ENCODE data around the gene ANGPT4.

Gene ANGPT4

DNA sequence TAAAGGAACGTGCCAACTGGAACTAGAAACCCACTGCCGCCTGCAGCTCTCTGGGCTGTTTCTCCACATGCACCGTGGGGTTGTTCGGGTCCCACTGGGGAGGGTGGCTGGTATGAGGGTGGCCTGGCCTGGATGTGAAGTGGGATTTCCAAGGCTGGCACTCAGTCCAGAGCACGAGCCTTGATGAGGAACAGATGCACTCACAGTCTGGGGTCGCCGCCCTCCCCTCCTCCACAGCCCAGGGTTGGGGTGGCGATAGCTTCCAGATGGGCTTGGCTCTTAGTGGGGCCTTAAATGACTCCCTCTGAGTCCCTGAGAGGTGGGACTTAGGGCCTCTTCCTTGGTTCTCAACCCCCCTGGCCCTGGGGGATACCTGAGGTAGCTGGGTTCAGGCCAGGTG, 30.7 kb upstream of the ANGPT4 start:
- TF ChIP-seq EZH2phosphoT487 (conservative IDR thresholded peaks at IDR 0.05; ENCODE audit: low read length), result no peak
- TF ChIP-seq, protein P1, sequence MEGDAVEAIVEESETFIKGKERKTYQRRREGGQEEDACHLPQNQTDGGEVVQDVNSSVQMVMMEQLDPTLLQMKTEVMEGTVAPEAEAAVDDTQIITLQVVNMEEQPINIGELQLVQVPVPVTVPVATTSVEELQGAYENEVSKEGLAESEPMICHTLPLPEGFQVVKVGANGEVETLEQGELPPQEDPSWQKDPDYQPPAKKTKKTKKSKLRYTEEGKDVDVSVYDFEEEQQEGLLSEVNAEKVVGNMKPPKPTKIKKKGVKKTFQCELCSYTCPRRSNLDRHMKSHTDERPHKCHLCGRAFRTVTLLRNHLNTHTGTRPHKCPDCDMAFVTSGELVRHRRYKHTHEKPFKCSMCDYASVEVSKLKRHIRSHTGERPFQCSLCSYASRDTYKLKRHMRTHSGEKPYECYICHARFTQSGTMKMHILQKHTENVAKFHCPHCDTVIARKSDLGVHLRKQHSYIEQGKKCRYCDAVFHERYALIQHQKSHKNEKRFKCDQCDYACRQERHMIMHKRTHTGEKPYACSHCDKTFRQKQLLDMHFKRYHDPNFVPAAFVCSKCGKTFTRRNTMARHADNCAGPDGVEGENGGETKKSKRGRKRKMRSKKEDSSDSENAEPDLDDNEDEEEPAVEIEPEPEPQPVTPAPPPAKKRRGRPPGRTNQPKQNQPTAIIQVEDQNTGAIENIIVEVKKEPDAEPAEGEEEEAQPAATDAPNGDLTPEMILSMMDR (IDR thresholded peaks at IDR 0.05; ENCODE audit: insufficient read depth, low read length, poor library complexity, severe bottlenecking), result no peak

DNA sequence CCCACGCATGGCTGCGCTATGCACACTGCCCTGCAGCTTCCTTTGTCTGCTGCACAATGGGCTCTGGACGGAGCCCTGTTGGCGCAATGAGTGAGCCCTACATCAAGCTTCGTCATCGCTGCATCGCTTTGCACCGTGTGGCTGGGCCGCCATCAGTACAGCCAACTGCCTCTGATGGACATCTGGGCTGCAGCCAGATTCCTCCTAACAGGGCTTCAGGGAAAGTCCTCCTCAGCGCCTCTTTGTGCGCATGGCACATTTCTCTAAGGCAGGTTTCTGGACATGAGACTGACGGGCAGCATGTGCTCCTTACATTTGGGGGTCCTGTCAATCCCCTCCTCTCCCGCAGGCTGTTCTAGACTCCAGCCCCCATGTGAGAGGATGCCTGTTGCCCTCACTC, 29.7 kb upstream of the ANGPT4 start:
- H3K9me2 ChIP-seq (replicated peaks; ENCODE audit: insufficient read depth, low read length), result no peaks in the 10 kb centered on the region
- H3K4me2 ChIP-seq (ENCODE audit: low read depth, low read length, poor library complexity, severe bottlenecking), result no peak overlapping the region
- H3F3A ChIP-seq (ENCODE audit: insufficient read depth), result no peaks in the 10 kb centered on the region
- no peaks in the 10 kb centered on the region for H3K27me3 ChIP-seq (ENCODE audit: low read length)
- H3K9me3 ChIP-seq (ENCODE audit: insufficient read depth, low read length), result no peaks in the 10 kb centered on the region
- no peak overlapping the region for H3K9ac ChIP-seq (ENCODE audit: low read length)
- no peak overlapping the region for H3K4me3 ChIP-seq (ENCODE audit: insufficient read depth, low read length, poor library complexity, severe bottlenecking)
- H4K20me1 ChIP-seq (ENCODE audit: low read depth, low read length), result no peaks in the 10 kb centered on the region
- TF ChIP-seq, protein P1 (IDR thresholded peaks at IDR 0.05; ENCODE audit: insufficient read depth, low read length, poor library complexity, severe bottlenecking), result no peak
- TF ChIP-seq EZH2phosphoT487 (conservative IDR thresholded peaks at IDR 0.05; ENCODE audit: low read length), result no peak
- no peaks in the 10 kb centered on the region for H3K79me2 ChIP-seq (ENCODE audit: insufficient read depth, low read length)
- H2AFZ ChIP-seq (ENCODE audit: low read depth, low read length, severe bottlenecking), result no peak overlapping the region
- H3K27ac ChIP-seq (ENCODE audit: low read depth, low read length), result no peak overlapping the region
- H3K36me3 ChIP-seq (ENCODE audit: low read length), result no peaks in the 10 kb centered on the region

More for the DNA sequence above, 30.7 kb upstream of the ANGPT4 start:
- no peaks in the 10 kb centered on the region for H3F3A ChIP-seq (ENCODE audit: insufficient read depth)
- H3K9ac ChIP-seq (ENCODE audit: low read length), result no peak overlapping the region
- H2AFZ ChIP-seq (ENCODE audit: low read depth, low read length, severe bottlenecking), result no peak overlapping the region
- no peak overlapping the region for H3K27ac ChIP-seq (ENCODE audit: low read depth, low read length)
- H3K36me3 ChIP-seq (ENCODE audit: low read length), result no peaks in the 10 kb centered on the region
- H3K9me2 ChIP-seq (replicated peaks; ENCODE audit: insufficient read depth, low read length), result no peaks in the 10 kb centered on the region
- H3K4me2 ChIP-seq (ENCODE audit: low read depth, low read length, poor library complexity, severe bottlenecking), result no peak overlapping the region
- no peak overlapping the region for H3K4me3 ChIP-seq (ENCODE audit: insufficient read depth, low read length, poor library complexity, severe bottlenecking)
- no peaks in the 10 kb centered on the region for H4K20me1 ChIP-seq (ENCODE audit: low read depth, low read length)
- no peaks in the 10 kb centered on the region for H3K9me3 ChIP-seq (ENCODE audit: insufficient read depth, low read length)
- H3K27me3 ChIP-seq (ENCODE audit: low read length), result no peaks in the 10 kb centered on the region
- H3K79me2 ChIP-seq (ENCODE audit: insufficient read depth, low read length), result no peaks in the 10 kb centered on the region

DNA sequence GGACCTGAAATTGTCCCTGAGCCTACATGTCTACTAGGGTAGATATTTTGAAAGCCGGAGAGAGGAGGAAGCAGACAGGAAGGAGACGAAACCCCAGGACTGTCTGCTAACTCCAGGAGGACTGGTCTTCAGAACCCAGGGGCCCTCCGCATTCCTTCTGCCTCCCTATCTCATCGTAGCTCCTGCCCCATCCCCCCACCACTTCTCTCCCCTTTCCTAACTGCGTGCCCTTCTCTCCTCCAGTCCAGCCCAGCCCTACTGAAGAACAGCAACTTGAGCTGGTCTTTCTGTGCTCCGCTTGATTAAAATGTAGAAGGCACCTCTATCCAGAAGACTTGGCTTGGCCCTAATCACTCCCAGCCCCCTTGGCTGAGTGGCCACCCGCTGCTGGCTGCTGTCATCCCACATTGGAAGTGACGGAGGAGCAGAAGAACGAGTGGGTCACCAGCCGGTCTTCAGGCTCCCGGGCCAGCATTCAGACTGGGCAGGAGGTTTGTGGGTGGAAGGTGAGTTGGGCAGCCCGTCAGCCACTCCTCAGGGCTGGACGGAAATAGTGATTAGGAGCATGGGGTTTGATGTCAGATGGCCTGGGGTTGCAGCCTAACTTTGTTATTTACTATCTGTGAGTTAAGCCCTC, 28.8 kb upstream of the ANGPT4 start:
- no peak overlapping the region for H3K27ac ChIP-seq (ENCODE audit: low read depth, low read length)
- H3F3A ChIP-seq (ENCODE audit: insufficient read depth), result no peaks in the 10 kb centered on the region
- no peak overlapping the region for H3K4me3 ChIP-seq (ENCODE audit: insufficient read depth, low read length, poor library complexity, severe bottlenecking)
- no peaks in the 10 kb centered on the region for H3K27me3 ChIP-seq (ENCODE audit: low read length)
- no peaks in the 10 kb centered on the region for H3K9me3 ChIP-seq (ENCODE audit: insufficient read depth, low read length)
- H3K9ac ChIP-seq (ENCODE audit: low read length), result no peak overlapping the region
- H4K20me1 ChIP-seq (ENCODE audit: low read depth, low read length), result no peaks in the 10 kb centered on the region
- no peaks in the 10 kb centered on the region for H3K36me3 ChIP-seq (ENCODE audit: low read length)
- H2AFZ ChIP-seq (ENCODE audit: low read depth, low read length, severe bottlenecking), result no peak overlapping the region
- H3K4me2 ChIP-seq (ENCODE audit: low read depth, low read length, poor library complexity, severe bottlenecking), result no peak overlapping the region
- TF ChIP-seq, protein P1 (IDR thresholded peaks at IDR 0.05; ENCODE audit: insufficient read depth, low read length, poor library complexity, severe bottlenecking), result no peak
- H3K9me2 ChIP-seq (replicated peaks; ENCODE audit: insufficient read depth, low read length), result no peaks in the 10 kb centered on the region
- H3K79me2 ChIP-seq (ENCODE audit: insufficient read depth, low read length), result no peaks in the 10 kb centered on the region

Measured in SU-DHL-6 (cell line).